ENCODE results near the gene SLK.

Gene SLK

GRCh38 chr10:103966671-103967447 lies at the start of gene SLK:
TSS of gene SLK (plus strand) at chr10:103967140. CDS start at chr10:103967746, 606 bp downstream.
- TF ChIP-seq ZFX (IDR thresholded peaks at IDR 0.05; ENCODE audit: borderline replicate concordance): no peak
- TF ChIP-seq CTCF (IDR thresholded peaks at IDR 0.05): no peak
- peak within 1 kb of the TSS; percentile 64 for H3K27ac ChIP-seq

GRCh38 chr10:103917302-103918052 lies 49.5 kb upstream of the SLK start:
- peak overlapping the region; percentile 95 for H3K27ac ChIP-seq
- TF ChIP-seq CTCF (IDR thresholded peaks at IDR 0.05): no peak
- TF ChIP-seq ZFX (IDR thresholded peaks at IDR 0.05; ENCODE audit: borderline replicate concordance): no peak

- peak within 1 kb of the TSS; percentile 95 for H3K27ac ChIP-seq
- TF ChIP-seq ZFX (IDR thresholded peaks at IDR 0.05; ENCODE audit: borderline replicate concordance): no peak
- TF ChIP-seq CTCF (IDR thresholded peaks at IDR 0.05): 0 out of 2 replicates have a peak, but pooled peaks have one; percentile 13
Observed at GRCh38 chr10:103918053-103918846, 48.7 kb upstream of the SLK start, which contains the start of gene STN1. TSS of gene STN1 (minus strand) at chr10:103918184. CDS start at chr10:103917594, 590 bp downstream.

GRCh38 chr10:103919648-103920025 lies 47.3 kb upstream of the SLK start:
- no peak for TF ChIP-seq ZFX (IDR thresholded peaks at IDR 0.05; ENCODE audit: borderline replicate concordance)
- TF ChIP-seq CTCF (IDR thresholded peaks at IDR 0.05): no peak
- no peak overlapping the region for H3K27ac ChIP-seq

- TF ChIP-seq CTCF (IDR thresholded peaks at IDR 0.05): no peak
- no peak for TF ChIP-seq ZFX (IDR thresholded peaks at IDR 0.05; ENCODE audit: borderline replicate concordance)
- no peak overlapping the region for H3K27ac ChIP-seq
Observed at GRCh38 chr10:103921248-103921647, 45.7 kb upstream of the SLK start.

- no peak overlapping the region for H3K27ac ChIP-seq
- no peak for TF ChIP-seq ZFX (IDR thresholded peaks at IDR 0.05; ENCODE audit: borderline replicate concordance)
- TF ChIP-seq CTCF (IDR thresholded peaks at IDR 0.05): no peak
Observed at GRCh38 chr10:103921750-103922195, 45.2 kb upstream of the SLK start.

Measured in 22Rv1 (cell line).